HG03097 (cell line): ENCODE measurements around the gene TRPV5.

Source experiments
- ATAC-seq: cut with Tn5 transposase; IDR thresholded peaks from one replicate; pipeline ENCODE4 v1.9.1; 2021; ENCODE audit not compliant: unreplicated experiment, low FRiP score

Gene TRPV5

DNA sequence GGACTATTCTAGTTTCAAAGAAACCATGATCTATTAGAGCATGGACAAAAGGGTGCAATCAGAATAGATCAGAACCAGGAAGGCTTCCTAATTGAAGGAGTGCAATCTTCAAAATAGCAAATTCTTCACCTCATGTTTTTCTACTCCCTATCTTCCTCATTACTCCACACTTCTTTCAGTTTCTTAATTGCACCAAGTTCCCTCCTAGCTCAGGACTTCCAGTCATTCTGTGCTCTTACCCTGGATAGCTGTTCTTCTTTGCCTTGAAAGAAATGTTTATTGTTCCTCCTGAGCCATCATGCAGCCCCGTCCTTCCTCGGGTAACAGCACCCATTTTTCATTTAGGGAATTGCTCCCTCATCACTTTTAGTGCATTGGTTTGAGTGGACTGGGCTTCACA, 23.1 kb downstream of the TRPV5 start:
- no peak for ATAC-seq

- ATAC-seq, result no peak
Observed at GRCh38 chr7:142910031-142910433, 23.5 kb downstream of the TRPV5 start.

GRCh38 chr7:142908921-142909890, 24.3 kb downstream of the TRPV5 start:
- no peak for ATAC-seq

GRCh38 chr7:142908290-142908689, 25.3 kb downstream of the TRPV5 start:
- ATAC-seq, result no peak

GRCh38 chr7:142906643-142907042, 26.9 kb downstream of the TRPV5 start:
- no peak for ATAC-seq

DNA sequence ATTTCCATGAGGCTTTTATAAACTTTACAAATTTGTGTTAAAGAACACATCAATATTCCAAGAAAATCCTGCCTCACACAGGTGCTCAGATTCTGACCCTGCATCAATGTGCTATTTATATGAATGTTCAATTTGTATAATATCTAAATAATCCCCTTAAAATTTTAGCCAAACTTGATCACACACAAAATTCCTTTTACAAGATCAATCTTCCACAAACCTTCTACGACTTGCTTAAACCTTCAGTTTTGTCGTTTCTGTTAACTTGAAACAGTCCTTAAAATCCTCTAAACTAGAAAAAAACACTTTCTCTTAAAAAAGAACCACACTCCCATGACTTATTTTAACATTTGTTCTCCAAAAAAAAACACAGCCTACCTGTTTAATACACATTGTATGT, 27.8 kb downstream of the TRPV5 start:
- no peak for ATAC-seq

- no peak for ATAC-seq
Observed at GRCh38 chr7:142904128-142904527, 29.4 kb downstream of the TRPV5 start.

GRCh38 chr7:142901426-142902259, 31.9 kb downstream of the TRPV5 start:
- no peak for ATAC-seq

- no peak for ATAC-seq
Observed at GRCh38 chr7:142899661-142900060, 33.9 kb downstream of the TRPV5 start.

DNA sequence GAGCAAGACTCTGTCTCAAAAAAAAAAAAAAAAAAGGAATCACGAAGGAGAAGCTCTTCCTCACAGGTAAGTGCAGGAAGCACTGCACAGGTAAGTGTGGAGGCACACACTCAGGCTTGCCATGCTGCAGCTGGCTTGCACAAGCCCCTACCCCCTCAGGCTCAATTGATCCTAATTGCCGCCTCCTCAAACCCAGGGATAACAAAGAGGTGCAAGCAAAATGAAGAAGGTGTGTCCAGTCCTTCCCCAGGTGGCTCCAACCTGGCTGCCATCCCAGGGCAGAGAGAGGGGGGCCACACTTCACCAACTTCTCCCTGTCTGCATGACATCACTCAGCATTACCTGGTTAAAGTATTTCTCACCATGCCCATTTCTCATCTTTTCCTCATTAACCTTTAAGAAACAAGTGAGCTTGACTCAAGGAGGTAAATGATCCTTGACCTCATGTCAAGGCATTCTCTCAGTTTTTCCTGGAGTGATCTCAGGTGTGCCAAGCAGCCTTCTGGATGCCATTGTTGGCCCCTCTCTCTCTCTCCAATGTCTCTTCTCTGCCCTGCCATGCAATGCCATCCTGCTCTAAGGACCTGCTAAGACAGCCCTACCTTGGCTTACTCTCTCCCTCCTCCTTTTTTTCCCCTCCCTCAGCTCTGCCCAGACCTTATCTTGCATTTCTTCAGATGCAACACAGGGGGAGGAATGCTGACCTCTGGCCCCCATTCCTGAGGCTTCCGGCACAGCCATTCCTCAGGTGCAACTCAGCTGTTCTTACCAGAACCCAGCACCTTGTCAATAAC, 35.0 kb downstream of the TRPV5 start:
- no peak for ATAC-seq

GRCh38 chr7:142897691-142898090, 35.9 kb downstream of the TRPV5 start:
- ATAC-seq, result no peak

DNA sequence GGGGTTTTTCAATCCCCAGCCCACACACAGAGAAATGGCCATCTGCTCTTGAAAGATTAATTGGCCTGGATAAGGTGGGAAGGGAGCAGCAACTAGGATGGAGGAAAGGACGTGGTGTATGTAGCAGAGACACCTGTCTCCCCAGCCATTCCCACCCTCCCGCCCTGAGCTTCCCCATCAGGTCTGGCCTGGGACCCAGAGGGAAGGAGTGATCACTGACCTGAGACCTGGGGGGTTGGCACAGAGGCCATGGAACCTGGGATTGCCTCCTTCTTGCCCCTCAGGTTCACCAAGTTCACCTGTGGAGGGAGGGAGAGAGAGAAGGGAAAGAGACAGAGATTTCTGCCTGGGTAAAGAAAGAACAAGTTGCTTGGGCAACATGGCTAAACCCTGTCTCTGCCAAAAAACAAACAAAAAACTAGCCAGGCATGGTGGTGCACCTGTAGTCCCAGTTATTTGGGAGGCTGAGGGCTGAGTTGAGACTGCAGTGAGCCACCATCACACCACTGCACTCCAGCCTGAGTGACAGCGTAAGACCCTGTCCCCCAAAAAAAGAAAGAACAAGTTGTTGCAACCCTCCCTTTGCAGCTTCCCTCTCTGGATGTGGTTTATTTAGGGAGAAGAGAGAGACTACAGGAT, 36.7 kb downstream of the TRPV5 start:
- ATAC-seq, result no peak

DNA sequence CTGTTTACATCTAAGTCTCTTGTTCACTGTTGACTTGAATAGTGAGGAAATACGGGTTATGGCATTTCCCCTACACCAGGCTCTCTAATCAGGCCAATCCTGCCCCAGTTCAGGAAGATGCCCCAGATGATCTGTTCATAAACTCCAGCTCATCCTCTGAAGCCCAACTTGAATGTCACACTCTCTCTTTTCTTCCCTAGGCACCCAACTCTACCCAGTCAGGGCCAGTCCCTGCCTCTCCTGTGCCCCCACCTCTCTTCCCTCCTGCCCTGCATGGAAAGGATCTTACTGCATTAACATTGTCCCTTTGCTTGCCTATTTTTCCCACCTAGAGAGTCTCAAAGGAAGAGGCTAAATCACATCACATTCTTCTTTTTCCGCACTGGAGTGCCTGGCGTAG, 37.4 kb downstream of the TRPV5 start:
- ATAC-seq, result no peak

- no peak for ATAC-seq
Observed at GRCh38 chr7:142894985-142895593, 38.5 kb downstream of the TRPV5 start.

DNA sequence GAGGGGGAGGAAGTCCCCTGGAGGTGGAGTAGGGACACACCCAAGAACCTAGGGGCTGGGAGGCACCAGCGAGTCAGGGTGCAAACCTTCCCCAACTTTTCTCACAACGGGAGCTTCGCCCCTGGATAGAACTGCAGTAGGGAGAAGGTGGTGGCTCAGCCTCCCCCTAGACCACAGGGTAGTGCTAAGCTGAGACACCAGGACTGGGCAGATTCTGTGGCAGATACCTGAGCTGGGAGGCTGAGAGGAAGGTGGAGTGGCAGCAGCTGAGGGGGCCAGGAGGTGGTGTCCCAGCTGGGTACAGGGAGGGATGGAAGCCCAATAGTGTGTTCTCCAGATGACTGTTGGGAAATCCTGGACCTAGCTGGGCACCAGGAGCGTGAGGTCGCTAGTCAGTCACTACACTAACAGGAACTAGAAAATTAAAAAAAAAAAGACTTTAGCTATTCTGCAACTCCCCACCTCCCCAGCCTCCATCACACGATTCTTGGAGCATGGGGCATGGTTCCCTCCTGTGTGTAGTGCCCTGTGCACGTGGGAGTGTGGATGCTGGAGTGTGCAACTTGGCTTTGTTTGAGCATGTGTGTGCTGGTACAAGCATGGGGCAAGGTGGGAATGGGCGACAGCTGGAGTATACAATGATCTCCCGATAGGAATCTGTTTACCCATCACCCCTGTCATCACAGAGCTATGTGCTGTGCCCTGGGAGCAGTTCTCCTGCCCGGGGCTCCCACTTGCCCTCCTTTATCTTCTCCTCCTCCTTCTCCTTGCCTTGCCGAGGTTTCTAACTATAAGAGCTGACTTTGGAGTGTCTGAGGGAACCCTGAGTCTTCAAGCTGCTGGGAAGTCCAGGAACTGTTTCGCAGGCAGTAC, 39.2 kb downstream of the TRPV5 start:
- ATAC-seq, result no peak

DNA sequence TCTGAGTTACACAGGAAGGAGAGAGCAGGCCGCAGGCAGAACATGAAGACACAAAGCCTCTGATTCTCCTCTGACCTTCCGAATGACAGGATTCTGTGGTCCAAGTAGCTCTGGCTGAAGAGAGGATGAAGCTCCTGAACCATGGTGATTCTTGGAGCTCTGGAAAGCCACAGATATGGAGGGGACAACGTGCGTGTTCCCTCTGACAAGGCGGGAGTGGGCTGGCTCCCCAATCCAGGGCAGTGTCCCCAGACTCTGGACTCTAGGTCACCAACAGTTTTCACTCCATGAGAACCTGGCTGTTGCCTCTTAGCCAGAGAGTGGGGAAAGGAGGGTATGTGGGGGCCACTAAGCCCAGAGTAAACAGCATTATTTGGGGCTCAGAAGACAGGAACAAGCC, 40.6 kb downstream of the TRPV5 start:
- ATAC-seq, result no peak

GRCh38 chr7:142891490-142892082, 42.0 kb downstream of the TRPV5 start:
- ATAC-seq, result no peak

DNA sequence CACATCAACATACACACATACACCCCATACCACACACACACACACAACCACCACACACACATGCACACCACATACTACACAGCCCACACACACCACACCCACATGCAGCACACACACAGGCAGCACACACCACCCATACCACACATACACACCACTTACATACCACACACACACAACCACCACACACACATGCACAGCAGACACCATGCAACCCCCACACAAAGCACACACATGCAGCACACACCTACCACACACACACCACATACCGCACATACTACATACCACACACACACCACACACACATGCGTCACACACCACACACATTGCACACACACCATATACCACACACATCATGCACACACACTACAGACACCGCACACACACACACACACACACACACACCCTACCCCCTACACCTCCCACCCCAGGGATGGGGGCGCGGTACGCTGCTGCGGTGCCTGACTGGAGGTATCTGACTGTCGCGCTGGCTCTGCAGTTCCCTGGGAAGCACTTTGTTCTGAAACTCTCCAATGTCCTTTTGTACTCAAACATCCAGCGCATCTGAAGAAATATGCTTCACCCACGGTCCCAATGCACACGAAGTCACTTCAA, 42.6 kb downstream of the TRPV5 start:
- ATAC-seq, result no peak
